Central memory CD4-positive, alpha-beta T cell (primary cell): ENCODE results near the gene LOXL3.

ENCODE experiments used
- DNase-seq: peaks from one replicate; pipeline ENCODE4 v3.0.0; 2022
- total RNA-seq, 3 experiments: gene quantifications; one replicate each; lab custom pipeline; 2026; lab: John Stamatoyannopoulos, UW

Gene LOXL3, protein sequence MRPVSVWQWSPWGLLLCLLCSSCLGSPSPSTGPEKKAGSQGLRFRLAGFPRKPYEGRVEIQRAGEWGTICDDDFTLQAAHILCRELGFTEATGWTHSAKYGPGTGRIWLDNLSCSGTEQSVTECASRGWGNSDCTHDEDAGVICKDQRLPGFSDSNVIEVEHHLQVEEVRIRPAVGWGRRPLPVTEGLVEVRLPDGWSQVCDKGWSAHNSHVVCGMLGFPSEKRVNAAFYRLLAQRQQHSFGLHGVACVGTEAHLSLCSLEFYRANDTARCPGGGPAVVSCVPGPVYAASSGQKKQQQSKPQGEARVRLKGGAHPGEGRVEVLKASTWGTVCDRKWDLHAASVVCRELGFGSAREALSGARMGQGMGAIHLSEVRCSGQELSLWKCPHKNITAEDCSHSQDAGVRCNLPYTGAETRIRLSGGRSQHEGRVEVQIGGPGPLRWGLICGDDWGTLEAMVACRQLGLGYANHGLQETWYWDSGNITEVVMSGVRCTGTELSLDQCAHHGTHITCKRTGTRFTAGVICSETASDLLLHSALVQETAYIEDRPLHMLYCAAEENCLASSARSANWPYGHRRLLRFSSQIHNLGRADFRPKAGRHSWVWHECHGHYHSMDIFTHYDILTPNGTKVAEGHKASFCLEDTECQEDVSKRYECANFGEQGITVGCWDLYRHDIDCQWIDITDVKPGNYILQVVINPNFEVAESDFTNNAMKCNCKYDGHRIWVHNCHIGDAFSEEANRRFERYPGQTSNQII
- 0 to 0.39 (median 0) reads per million in 3 experiments for total RNA-seq

DNA sequence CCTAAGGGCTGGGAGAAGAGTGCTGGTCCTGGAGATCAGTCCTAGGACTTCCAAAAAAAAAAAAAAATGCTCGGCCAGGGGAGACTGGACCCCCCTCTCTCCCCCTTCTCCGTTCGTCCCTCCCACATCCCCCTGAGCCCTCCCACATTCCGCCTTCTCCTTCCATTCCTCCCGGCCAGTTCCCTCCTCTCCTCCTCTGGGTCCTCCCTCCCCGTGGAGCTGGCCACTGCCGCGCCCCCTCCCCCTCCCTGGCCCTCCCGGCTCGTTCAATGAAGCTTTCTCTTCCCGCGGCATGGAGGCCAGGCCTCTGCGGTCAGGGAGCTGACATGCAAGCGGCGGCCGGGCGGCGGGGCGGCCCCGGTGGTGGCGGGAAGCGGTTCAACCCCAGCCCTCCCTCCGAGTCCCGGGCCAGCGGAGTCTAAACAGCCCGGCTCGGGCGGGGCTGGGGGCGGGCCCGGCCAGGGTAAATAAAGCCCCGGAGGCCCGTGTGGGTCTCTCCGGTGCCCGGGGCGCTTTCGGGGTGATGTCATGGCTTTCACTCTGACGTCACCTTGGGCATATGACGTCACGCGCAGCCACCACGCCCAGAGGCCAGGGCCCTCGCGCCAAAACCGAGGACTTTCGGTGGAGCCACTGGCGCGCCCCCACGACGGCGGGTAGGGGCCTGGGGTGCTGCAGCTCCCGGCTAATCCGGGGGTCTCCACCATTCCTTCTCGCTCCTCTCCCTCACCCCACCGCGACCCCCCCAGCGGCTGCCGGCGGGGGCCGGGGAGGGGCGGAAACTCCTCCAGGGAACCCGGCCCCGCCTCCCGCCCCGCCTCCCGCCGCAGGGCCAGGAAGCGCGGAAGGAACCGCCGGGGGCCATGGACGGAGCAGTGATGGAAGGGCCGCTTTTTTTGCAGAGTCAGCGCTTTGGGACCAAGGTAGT lies at the start of gene LOXL3, which contains the start of gene DOK1:
Gene LOXL3 (minus strand): TSS at position 51 of the 928 bp plus-strand sequence. CDS start 1,308 bp downstream, outside the sequence.
Gene DOK1 (plus strand): TSS at position 829 of the 928 bp plus-strand sequence. CDS start 35 bp downstream, at position 864.
- DNase-seq = peak; percentile 78

GRCh38 chr2:74602586-74603281 lies 49.0 kb upstream of the LOXL3 start:
- no peak for DNase-seq

- DNase-seq = no peak
These were observed 45.9 kb upstream of the LOXL3 start for GRCh38 chr2:74599676-74600075.

- DNase-seq = no peak
These were observed 43.7 kb upstream of the LOXL3 start for GRCh38 chr2:74597410-74597809.

DNA sequence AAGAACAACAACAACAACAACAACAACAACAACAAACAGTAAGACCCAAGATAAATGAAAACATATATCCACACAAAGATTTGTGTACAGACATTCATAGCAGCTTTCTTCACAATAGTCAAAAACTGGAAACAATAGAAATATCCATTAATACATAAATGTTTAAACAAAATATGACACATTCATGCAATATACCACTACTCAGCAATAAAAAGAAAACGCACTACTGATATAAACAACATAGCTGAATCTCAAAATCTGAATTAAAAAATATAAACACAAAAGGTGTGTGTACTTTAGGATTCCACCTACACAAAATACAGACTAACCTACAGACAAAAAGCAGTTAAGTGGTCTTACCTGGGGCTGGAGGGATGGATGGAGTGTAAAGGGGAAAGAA lies 42.8 kb upstream of the LOXL3 start:
- DNase-seq = no peak

GRCh38 chr2:74593826-74594772 lies 40.4 kb upstream of the LOXL3 start:
- DNase-seq = no peak

DNA sequence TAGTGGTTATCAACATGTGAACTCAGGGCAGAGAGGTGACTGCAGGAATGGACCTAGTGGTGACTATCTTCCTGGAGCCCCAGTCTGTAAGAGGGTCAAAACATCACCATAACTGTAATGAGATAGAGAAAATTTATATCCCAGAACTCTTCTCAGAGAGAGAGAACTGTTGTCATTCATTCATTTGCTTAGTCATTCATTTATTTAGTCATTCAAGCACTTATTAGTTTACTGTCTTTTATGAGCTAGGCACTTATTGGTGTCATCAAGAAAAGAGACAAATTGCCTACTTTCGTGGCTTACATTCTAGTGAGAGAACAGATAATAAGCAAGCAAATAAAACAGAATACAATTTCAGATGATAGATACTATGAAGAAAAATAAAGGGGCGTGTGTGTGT lies 34.9 kb upstream of the LOXL3 start:
- DNase-seq = no peak

DNA sequence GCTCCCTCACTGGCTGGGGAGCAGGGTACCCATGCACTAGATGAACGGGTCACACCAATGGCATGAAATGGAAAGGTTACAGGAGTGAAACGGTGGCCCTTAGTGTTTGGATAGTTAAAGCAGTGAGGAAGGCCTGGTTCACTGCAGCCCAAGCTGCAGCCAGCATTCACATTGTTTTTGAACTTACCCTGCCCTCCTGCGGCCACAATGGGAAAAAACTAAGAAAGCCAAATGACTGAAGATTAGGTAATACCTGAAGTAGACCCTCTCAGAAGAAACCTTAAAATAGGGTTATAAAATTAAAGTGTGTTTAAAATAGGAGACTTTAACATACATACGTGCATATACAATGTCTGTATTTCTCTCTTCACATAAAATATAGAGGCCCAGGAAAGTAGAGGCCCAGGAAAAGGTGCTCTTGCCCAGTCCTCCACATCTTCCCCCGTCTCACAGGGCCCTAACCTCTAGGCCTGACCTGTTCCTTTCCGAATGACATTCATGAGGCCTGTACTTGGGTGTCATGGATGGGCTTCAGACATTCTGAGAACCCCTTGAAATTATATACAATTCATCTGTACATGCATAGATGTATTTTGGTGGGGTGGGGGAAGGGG lies 34.0 kb upstream of the LOXL3 start:
- peak; percentile 58 for DNase-seq

DNA sequence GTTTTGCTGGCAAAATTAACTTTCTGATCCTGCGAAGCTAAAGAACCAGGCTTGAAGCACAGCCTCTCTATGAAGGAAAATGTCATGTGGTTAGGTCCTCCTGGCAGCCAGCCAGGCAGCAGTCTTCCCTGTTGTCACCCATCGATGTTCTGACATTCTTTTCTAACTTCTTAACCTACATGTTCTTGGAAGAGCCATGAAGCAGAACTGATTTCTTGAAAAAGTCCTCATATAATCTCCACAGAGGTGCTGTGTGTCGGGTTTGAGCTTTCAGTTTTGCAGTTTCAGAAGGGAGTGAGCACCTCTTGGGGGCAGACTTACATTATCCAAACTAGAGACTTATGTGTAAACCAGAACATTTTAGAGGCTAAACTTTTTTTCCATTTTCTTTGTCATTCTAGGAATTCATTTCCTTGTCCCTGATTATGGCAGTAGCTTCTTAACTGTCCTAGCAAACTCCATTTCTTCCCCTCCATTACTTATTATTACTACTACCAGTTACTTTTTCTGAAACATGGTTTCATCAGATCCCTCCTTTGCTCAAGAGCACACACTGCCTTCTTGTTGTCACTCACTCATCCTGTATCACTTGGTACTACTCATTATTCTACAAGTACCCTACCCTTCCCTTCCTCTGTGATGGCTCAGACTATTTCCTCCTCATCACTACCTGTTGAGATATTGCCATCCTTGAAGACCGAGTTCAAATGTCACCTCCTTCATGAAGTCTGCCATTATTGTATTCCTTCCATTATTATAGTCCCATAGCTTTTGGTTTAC lies 31.9 kb upstream of the LOXL3 start:
- DNase-seq = peak; percentile 1

- DNase-seq = no peak
These were observed 30.4 kb upstream of the LOXL3 start for GRCh38 chr2:74584088-74584645.

- DNase-seq = no peak
These were observed 29.8 kb upstream of the LOXL3 start for GRCh38 chr2:74583504-74583903.

GRCh38 chr2:74582184-74582583 lies 28.4 kb upstream of the LOXL3 start:
- DNase-seq = no peak

DNA sequence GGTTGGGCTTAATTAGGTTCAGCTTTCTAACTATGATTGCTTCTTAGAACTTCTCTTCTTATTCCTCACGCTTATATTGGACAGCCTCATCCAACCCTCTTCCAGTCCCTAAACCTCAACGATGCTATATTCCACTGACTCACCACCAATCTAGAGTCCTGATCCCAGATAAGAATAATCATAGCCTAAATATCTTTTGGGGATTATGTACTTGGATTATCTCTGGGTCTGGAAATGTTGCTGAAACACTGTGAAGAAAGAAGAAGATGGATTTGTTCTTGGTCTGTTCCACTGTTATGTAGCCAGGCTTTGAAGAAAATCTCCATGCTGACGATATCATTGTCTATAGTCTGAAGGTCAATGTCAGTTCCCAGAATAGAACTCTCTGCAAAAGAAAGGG lies 27.7 kb upstream of the LOXL3 start:
- DNase-seq = no peak

- no peak for DNase-seq
These were observed 24.7 kb upstream of the LOXL3 start for GRCh38 chr2:74578408-74578807.

- DNase-seq = no peak
These were observed 23.7 kb upstream of the LOXL3 start for GRCh38 chr2:74577448-74577847.

DNA sequence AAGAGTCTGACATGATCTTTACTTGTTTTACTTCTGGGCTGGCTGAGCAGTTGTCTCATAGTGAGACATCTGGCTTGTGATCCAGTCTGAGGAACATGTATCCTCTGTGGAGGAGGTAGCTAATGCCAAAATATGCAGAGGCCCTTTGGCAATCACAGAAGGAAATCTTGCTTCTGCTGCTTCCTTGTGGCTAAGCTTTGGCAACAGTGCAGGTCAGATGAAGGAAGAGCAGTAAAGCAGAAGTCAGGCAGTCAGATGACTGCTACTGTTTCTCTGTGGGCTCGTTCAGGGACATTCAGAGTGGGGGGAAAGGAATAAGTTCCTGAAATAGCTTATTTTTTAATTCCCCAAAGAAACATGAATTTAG lies 23.1 kb upstream of the LOXL3 start:
- no peak for DNase-seq

DNA sequence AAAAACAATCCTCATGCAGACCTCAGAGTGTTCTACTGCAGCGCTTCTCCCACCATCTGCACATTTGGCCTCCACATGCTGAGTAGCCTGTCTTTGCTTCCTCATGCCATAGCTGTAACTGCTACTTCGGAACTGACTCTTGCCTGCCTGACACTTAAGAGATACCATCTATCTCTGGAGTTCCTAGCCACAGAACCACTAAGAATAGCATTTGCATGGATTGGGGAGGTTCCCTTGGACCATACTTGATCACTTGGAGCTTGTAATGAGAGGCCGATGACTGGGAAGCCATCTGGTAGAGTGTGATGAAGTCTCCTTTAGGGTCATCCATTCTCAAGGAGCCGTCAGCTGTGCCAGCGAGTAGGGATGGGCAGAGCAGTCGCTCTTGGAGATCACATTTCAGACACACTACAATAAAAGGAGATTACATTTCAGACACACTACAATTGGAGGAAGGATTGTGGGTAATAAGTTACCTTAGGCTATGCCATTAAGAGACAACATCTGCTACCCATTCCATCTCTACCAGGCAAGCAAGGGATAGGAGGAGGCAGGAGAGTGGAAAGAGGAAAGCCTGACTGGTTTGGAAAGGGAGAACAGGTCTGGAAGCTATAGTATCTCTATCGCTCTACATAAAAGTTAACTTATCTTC lies 22.6 kb upstream of the LOXL3 start:
- DNase-seq = no peak

- DNase-seq = no peak
These were observed 21.6 kb upstream of the LOXL3 start for GRCh38 chr2:74575320-74575719.
